HG02981 (cell line): Measurements from ENCODE around the gene CD302.
"Not testable (repeated sequence)": the region's sequence is repeated elsewhere in the genome, so short reads cannot be mapped to it uniquely, and the experiment has no call there.

ENCODE experiments used
- ATAC-seq: cut with Tn5 transposase; IDR thresholded peaks from one replicate; pipeline ENCODE4 v1.9.1; 2021; ENCODE audit warnings: mild to moderate bottlenecking, moderate library complexity; ENCODE audit not compliant: unreplicated experiment

Gene CD302

GRCh38 chr2:159797543-159798375 lies at the start of gene CD302:
Gene CD302 (minus strand): TSS chr2:159798208. CDS start chr2:159798198, 10 bp downstream.
- ATAC-seq = peak; percentile 55

GRCh38 chr2:159846564-159846963 lies 48.6 kb upstream of the CD302 start:
- no peak for ATAC-seq

- ATAC-seq = no peak
These were observed 42.6 kb upstream of the CD302 start for GRCh38 chr2:159840616-159841015.

- no peak for ATAC-seq
These were observed 34.9 kb upstream of the CD302 start for GRCh38 chr2:159832858-159833257.

GRCh38 chr2:159832026-159832425 lies 34.0 kb upstream of the CD302 start:
- no peak for ATAC-seq

GRCh38 chr2:159829376-159829775 lies 31.4 kb upstream of the CD302 start:
- ATAC-seq = no peak

GRCh38 chr2:159828738-159829137 lies 30.7 kb upstream of the CD302 start:
- no peak for ATAC-seq

- ATAC-seq = not testable (repeated sequence)
These were observed 24.4 kb upstream of the CD302 start for GRCh38 chr2:159822478-159822833.

- not testable (repeated sequence) for ATAC-seq
These were observed 23.9 kb upstream of the CD302 start for GRCh38 chr2:159821775-159822477.

GRCh38 chr2:159818940-159819339 lies 20.9 kb upstream of the CD302 start:
- ATAC-seq = no peak

GRCh38 chr2:159817283-159817682 lies 19.3 kb upstream of the CD302 start:
- no peak for ATAC-seq

GRCh38 chr2:159811232-159811631 lies 13.2 kb upstream of the CD302 start:
- ATAC-seq = no peak

- no peak for ATAC-seq
These were observed 10.0 kb upstream of the CD302 start for GRCh38 chr2:159808032-159808425.

- no peak for ATAC-seq
These were observed 9.4 kb upstream of the CD302 start for GRCh38 chr2:159807183-159808031.

GRCh38 chr2:159804941-159805340 lies 6.9 kb upstream of the CD302 start:
- ATAC-seq = no peak

GRCh38 chr2:159803235-159803962 lies 5.4 kb upstream of the CD302 start:
- no peak for ATAC-seq

GRCh38 chr2:159802673-159803072 lies 4.7 kb upstream of the CD302 start:
- ATAC-seq = no peak

GRCh38 chr2:159799833-159800232 lies 1.8 kb upstream of the CD302 start:
- no peak for ATAC-seq

- ATAC-seq = no peak
These were observed 343 bp upstream of the CD302 start for GRCh38 chr2:159798376-159798725.

- ATAC-seq = no peak
These were observed 824 bp downstream of the CD302 start for GRCh38 chr2:159797225-159797542.
